HCT116 (cell line): ENCODE data around the gene NCKAP5.

Experiments used
- CTCF ChIP-seq, 3 experiments: fragments of 200-600 bp in 1 of 3; sonication (generic) in 1 of 3; IDR thresholded peaks in 2 of 3; conservative IDR thresholded peaks in 1 of 3; 2 replicates each; pipeline ENCODE4 v1.5.1; 2012 to 2017; ENCODE audit warnings: low read depth in 2 of 3, low read length in 2 of 3, antibody characterized with exemption in 1 of 3, borderline replicate concordance in 1 of 3, control low read depth in 1 of 3, mild to moderate bottlenecking in 1 of 3, mixed read lengths in 1 of 3, mixed run types in 1 of 3, moderate library complexity in 1 of 3; ENCODE audit not compliant: insufficient read depth in 1 of 3
- EZH2 ChIP-seq: fragments of 200-600 bp; sonication (generic); IDR thresholded peaks from 2 replicates; pipeline ENCODE4 v1.6.1; 2017; ENCODE audit warnings: antibody characterized with exemption, mixed run types
- POLR2A ChIP-seq: IDR thresholded peaks from 2 replicates; pipeline ENCODE4 v1.7.0; 2011; ENCODE audit warnings: borderline replicate concordance; ENCODE audit not compliant: insufficient read depth, insufficient read length; ENCODE audit errors: extremely low read depth
- POLR2AphosphoS5 ChIP-seq: IDR thresholded peaks from 2 replicates; pipeline ENCODE4 v1.6.1; 2011; ENCODE audit warnings: mild to moderate bottlenecking, low read depth, low read length, moderate library complexity
- RAD21 ChIP-seq: IDR thresholded peaks from 2 replicates; pipeline ENCODE4 v1.6.1; 2012; ENCODE audit warnings: low read depth, mild to moderate bottlenecking
- SIN3A ChIP-seq: IDR thresholded peaks from 2 replicates; pipeline ENCODE4 v1.6.1; 2012; ENCODE audit warnings: low read depth
- TF ChIP-seq, protein P1 (sequence below): IDR thresholded peaks from 2 replicates; pipeline ENCODE4 v1.6.1; 2012

DNA sequence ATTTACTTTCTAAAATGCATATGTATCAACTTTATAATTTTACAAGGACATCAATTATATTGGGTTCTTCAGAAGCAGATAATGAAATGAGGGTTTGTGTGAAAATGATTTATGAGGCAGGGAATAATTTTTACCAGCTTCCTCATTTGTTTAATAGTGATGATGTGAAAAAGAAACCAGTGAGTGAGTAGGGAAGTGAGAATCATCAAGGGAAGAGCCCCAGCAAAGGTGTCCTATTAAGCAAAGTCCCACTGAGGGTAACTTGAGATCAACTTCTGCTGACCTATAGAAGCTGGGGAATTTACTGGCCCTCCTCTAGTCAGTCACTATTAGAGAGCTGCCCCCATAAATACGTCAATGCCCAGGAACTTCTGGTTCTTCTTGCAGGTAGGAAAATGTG, 631.5 kb downstream of the NCKAP5 start:
- no peak for TF ChIP-seq RAD21
- TF ChIP-seq POLR2A = no peak
- TF ChIP-seq CTCF (IDR thresholded peaks at IDR 0.05 in 2 of 3, conservative IDR thresholded peaks at IDR 0.05 in 1 of 3; ENCODE audit: borderline replicate concordance in 1 of 3, insufficient read depth in 1 of 3, low read depth in 2 of 3, low read length in 2 of 3) = no peak
- no peak for TF ChIP-seq POLR2AphosphoS5
- TF ChIP-seq EZH2 = no peak
- no peak for TF ChIP-seq SIN3A
- TF ChIP-seq, protein P1, sequence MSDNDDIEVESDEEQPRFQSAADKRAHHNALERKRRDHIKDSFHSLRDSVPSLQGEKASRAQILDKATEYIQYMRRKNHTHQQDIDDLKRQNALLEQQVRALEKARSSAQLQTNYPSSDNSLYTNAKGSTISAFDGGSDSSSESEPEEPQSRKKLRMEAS = no peak
